HepG2 (cell line): Measurements from ENCODE around the gene C22orf15. TPM values are rescaled to one million over a fixed set of nuclear protein-coding genes. Genes with fewer than 3 reads are reported as not detected.

Experiments
- ATF7-NPFF ChIP-seq: sonication (generic); formaldehyde crosslinking; IDR thresholded peaks from 2 replicates; pipeline ENCODE4 v1.8.1; 2023; ENCODE audit warnings: mild to moderate bottlenecking, low read depth, missing genetic modification reagents, moderate library complexity
- KDM5A ChIP-seq: fragments of 200-600 bp; sonication (generic); IDR thresholded peaks from 2 replicates; pipeline ENCODE4 v1.7.0; 2018; ENCODE audit warnings: antibody characterized with exemption, mild to moderate bottlenecking, low read length, borderline replicate concordance
- NCOA1 ChIP-seq: sonication (generic); formaldehyde crosslinking; IDR thresholded peaks from 2 replicates; pipeline ENCODE4 v1.9.0; 2021; ENCODE audit warnings: missing genetic modification reagents
- NR2C2 ChIP-seq: sonication (generic); formaldehyde crosslinking; IDR thresholded peaks from 2 replicates; pipeline ENCODE4 v1.4.0; 2020; ENCODE audit warnings: missing genetic modification reagents, mild to moderate bottlenecking, moderate library complexity, borderline replicate concordance
- RFX5 ChIP-seq: IDR thresholded peaks from 2 replicates; pipeline ENCODE4 v1.6.1; 2011; ENCODE audit warnings: low read depth, low read length, improper control_type of control experiment
- SNAI1 ChIP-seq: sonication (generic); formaldehyde crosslinking; IDR thresholded peaks from 2 replicates; pipeline ENCODE4 v1.5.0; 2020; ENCODE audit warnings: mild to moderate bottlenecking, missing genetic modification reagents, borderline replicate concordance
- SNAPC4 ChIP-seq: sonication (generic); formaldehyde crosslinking; IDR thresholded peaks from 2 replicates; pipeline ENCODE4 v1.4.0; 2020; ENCODE audit warnings: mild to moderate bottlenecking, missing genetic modification reagents
- ZFX ChIP-seq: sonication (generic); formaldehyde crosslinking; IDR thresholded peaks from 2 replicates; pipeline ENCODE4 v1.4.0; 2020; ENCODE audit warnings: mild to moderate bottlenecking, low read depth, missing genetic modification reagents, moderate library complexity
- ZHX2 ChIP-seq, 2 experiments: sonication (generic) in 1 of 2; formaldehyde crosslinking in 1 of 2; IDR thresholded peaks; 2 replicates each; pipeline versions ENCODE4 v1.6.1 to v1.9.0; 2014 to 2022; ENCODE audit warnings: antibody characterized with exemption in 1 of 2, borderline replicate concordance in 1 of 2, inconsistent platforms in 1 of 2, low read depth in 1 of 2, missing genetic modification reagents in 1 of 2
- ZNF562 ChIP-seq: sonication (generic); formaldehyde crosslinking; IDR thresholded peaks from 2 replicates; pipeline ENCODE4 v1.8.0; 2022; ENCODE audit warnings: missing genetic modification reagents, borderline replicate concordance
- ZNF652 ChIP-seq: IDR thresholded peaks from 2 replicates; pipeline ENCODE4 v1.6.1; 2016; ENCODE audit warnings: low read depth, borderline replicate concordance
- polyA plus RNA-seq, 8 experiments: library from polyadenylated mRNA; depleted of rRNA in 3 of 8; stranded (reverse) in 7 of 8; unstranded in 1 of 8; fragments of >200 nt; fragmentation: Illumina TruSeq in 4 of 8; extraction: Trizol in 4 of 8; gene quantifications; 2 replicates each; pipeline versions ENCODE4 v1.2.1 to v1.2.3, GENCODE V29; 2011 to 2016; ENCODE audit warnings: low read depth in 4 of 8, missing spikeins in 1 of 8, mixed read lengths in 1 of 8; ENCODE audit not compliant: insufficient read depth in 1 of 8
- total RNA-seq, 5 experiments: library from RNA; depleted of rRNA; stranded (reverse); fragments of >200 nt; fragmentation: Illumina TruSeq; extraction: Trizol; gene quantifications; 2 replicates each; pipeline ENCODE4 v1.2.3, GENCODE V29; 2016; ENCODE audit warnings: low read depth in 1 of 5
- TF ChIP-seq, protein P1 (sequence below): sonication (generic); formaldehyde crosslinking; IDR thresholded peaks from 2 replicates; pipeline ENCODE4 v1.5.0; 2020; ENCODE audit warnings: missing genetic modification reagents, mild to moderate bottlenecking, borderline replicate concordance
- TF ChIP-seq, protein P2 (sequence below): sonication (generic); formaldehyde crosslinking; IDR thresholded peaks from 2 replicates; pipeline ENCODE4 v1.5.0; 2020; ENCODE audit warnings: missing genetic modification reagents

The C22orf15 gene
- total and polyA plus RNA-seq, 2 of the 13 experiments (the other 11 are each of a cell fraction or from before 2014, with no cell fraction given): not detected

DNA sequence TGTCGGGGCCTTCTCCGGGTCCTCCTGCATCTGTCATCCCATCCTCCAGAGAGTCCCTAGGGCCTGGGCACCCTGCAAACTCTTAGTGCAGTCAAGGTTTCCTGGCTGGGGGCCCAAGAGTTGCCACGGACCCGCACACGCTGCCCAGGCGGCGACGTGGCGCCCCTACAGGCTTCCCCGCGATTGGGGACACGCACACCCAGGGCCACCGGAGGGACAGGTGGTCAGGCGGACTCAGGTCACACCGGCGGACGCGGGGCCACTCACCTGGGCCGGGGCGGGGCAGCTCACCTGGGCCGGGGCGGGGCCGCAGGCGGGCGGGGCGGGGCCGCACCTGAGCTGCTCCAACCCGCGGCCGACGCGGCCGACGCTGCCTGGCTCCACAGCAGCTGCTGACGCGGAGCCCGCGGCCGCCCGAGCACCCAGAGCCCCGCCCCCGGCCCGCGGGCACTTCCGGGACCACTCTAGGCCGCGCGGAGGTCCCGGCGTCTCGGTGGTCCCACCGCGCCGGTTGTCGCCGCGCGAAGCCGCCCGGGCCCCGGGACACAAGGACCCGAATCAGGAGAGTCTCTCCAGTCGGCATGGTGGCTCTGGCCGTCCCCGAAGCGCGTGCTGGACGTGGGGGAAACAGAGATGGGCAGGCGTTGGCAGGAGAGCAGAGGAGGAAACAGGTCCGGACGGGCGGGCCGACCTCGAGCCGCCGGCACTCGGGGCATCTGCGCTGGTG is 11.9 kb upstream of the C22orf15 start, which contains the start of gene ZNF70 (continued):
- TF ChIP-seq SNAPC4 (CRISPR knock-in tag) (no peak), RFX5 (peak; percentile 93), ZNF652 (CRISPR knock-in tag) (no peak), KDM5A (peak; percentile 27; the same call in 1 of the 2 replicates), SNAI1 (CRISPR knock-in tag) (peak; percentile 67; the same call in 1 of the 2 replicates), ATF7-NPFF (CRISPR knock-in tag) (peak; percentile 62; the same call in 1 of the 2 replicates), ZNF562 (no peak), NCOA1 (CRISPR knock-in tag) (no peak), ZFX (peak; percentile 81; the same call in 1 of the 2 replicates), NR2C2 (CRISPR knock-in tag) (peak; percentile 35), ZHX2 (IDR thresholded peaks at IDR 0.05; ENCODE audit: low read depth) (peak; percentile 40; the same call in 1 of the 2 replicates), ZHX2 (CRISPR knock-in tag; IDR thresholded peaks at IDR 0.05; ENCODE audit: borderline replicate concordance) (no peak)
- TF ChIP-seq, protein P1, sequence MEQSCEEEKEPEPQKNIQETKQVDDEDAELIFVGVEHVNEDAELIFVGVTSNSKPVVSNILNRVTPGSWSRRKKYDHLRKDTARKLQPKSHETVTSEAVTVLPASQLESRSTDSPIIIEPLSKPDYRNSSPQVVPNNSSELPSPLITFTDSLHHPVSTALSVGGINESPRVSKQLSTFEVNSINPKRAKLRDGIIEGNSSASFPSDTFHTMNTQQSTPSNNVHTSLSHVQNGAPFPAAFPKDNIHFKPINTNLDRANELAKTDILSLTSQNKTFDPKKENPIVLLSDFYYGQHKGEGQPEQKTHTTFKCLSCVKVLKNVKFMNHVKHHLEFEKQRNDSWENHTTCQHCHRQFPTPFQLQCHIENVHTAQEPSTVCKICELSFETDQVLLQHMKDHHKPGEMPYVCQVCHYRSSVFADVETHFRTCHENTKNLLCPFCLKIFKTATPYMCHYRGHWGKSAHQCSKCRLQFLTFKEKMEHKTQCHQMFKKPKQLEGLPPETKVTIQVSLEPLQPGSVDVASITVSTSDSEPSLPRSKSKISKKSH: peak; percentile 24; the same call in 1 of the 2 replicates
- TF ChIP-seq, protein P2, sequence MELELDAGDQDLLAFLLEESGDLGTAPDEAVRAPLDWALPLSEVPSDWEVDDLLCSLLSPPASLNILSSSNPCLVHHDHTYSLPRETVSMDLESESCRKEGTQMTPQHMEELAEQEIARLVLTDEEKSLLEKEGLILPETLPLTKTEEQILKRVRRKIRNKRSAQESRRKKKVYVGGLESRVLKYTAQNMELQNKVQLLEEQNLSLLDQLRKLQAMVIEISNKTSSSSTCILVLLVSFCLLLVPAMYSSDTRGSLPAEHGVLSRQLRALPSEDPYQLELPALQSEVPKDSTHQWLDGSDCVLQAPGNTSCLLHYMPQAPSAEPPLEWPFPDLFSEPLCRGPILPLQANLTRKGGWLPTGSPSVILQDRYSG: no peak
